Measurements from ENCODE around the gene S100A7A.

GRCh38 chr1:153415850-153416570 is at the start of gene S100A7A:
- TF ChIP-seq CTCF (IDR thresholded peaks at IDR 0.05; ENCODE audit: low read length) (no peak), EZH2 (IDR thresholded peaks at IDR 0.05; ENCODE audit: borderline replicate concordance, low read length) (no peak)
